ENCODE data around the gene XAB2. TPM values are rescaled to one million over a fixed set of nuclear protein-coding genes. Genes with fewer than 3 reads are reported as not detected.
"Not testable (repeated sequence)": the region's sequence is repeated elsewhere in the genome, so short reads cannot be mapped to it uniquely, and the experiment has no call there.

XAB2 gene
- total RNA-seq, 1 donor from 2014 or later = 28.1 TPM

DNA sequence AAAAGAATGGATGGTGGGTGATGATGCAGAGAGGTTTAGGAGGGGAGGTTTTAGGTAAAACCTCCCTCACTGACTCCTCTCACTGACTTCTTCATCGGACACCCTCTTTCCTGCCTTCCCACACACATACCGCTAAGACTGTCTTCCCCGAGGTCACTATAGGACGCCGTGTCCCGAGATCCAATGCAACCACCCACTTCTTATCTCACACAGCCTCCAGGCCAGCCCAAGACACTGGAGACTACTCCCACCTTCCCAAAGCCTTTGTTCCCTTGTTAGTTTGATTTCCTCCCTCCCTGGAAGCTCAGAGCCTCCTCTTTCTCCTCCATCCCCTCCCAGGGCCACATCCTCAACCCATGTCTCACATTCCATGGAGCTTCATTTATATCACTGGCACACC is 50.2 kb downstream of the XAB2 start:
- no peaks in the 10 kb centered on the region for H4K20me1 ChIP-seq (ENCODE audit: insufficient read depth, low read length)
- TF ChIP-seq, protein P1, sequence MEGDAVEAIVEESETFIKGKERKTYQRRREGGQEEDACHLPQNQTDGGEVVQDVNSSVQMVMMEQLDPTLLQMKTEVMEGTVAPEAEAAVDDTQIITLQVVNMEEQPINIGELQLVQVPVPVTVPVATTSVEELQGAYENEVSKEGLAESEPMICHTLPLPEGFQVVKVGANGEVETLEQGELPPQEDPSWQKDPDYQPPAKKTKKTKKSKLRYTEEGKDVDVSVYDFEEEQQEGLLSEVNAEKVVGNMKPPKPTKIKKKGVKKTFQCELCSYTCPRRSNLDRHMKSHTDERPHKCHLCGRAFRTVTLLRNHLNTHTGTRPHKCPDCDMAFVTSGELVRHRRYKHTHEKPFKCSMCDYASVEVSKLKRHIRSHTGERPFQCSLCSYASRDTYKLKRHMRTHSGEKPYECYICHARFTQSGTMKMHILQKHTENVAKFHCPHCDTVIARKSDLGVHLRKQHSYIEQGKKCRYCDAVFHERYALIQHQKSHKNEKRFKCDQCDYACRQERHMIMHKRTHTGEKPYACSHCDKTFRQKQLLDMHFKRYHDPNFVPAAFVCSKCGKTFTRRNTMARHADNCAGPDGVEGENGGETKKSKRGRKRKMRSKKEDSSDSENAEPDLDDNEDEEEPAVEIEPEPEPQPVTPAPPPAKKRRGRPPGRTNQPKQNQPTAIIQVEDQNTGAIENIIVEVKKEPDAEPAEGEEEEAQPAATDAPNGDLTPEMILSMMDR (IDR thresholded peaks at IDR 0.05; ENCODE audit: insufficient read depth, low read depth, low read length) = no peak
- no peak for TF ChIP-seq EZH2 (IDR thresholded peaks at IDR 0.05; ENCODE audit: insufficient read depth, low read length)
- H3K79me2 ChIP-seq (ENCODE audit: insufficient read depth, low read length) = no peaks in the 10 kb centered on the region
- H3K36me3 ChIP-seq (ENCODE audit: insufficient read depth, low read length) = no peaks in the 10 kb centered on the region
- H3K4me3 Mint-ChIP-seq (ENCODE audit: unreplicated experiment) = no peak overlapping the region
- no peak for DNase-seq (ENCODE audit: low read depth)
- peaks cover 54% of the 10 kb centered on the region for H3K27me3 Mint-ChIP-seq (ENCODE audit: low read depth, unreplicated experiment)
- H3K27ac ChIP-seq (ENCODE audit: low read depth, low read length) = no peak overlapping the region
- H3K9me3 ChIP-seq (ENCODE audit: insufficient read depth, low read depth, low read length) = no peaks in the 10 kb centered on the region
- H2AFZ ChIP-seq (ENCODE audit: low read depth, low read length) = no peak overlapping the region
- H3K4me3 ChIP-seq (ENCODE audit: insufficient read depth, low read depth, low read length) = no peak overlapping the region
- H3K27me3 ChIP-seq (ENCODE audit: insufficient read depth, low read length) = peaks cover 12% of the 10 kb centered on the region
- H3K4me1 Mint-ChIP-seq (ENCODE audit: low read depth, unreplicated experiment) = no peaks in the 10 kb centered on the region
- H3K36me3 Mint-ChIP-seq (ENCODE audit: low read depth, unreplicated experiment) = no peaks in the 10 kb centered on the region
- no peak overlapping the region for H3K27ac Mint-ChIP-seq (ENCODE audit: unreplicated experiment)
- FAIRE-seq = no peak
- H3K9ac ChIP-seq (ENCODE audit: low read length) = no peak overlapping the region
- H3K4me2 ChIP-seq (ENCODE audit: low read length) = no peak overlapping the region
- H3K4me1 ChIP-seq (ENCODE audit: insufficient read depth, low read length) = no peaks in the 10 kb centered on the region
- H3K9me3 Mint-ChIP-seq (ENCODE audit: unreplicated experiment) = no peaks in the 10 kb centered on the region

DNA sequence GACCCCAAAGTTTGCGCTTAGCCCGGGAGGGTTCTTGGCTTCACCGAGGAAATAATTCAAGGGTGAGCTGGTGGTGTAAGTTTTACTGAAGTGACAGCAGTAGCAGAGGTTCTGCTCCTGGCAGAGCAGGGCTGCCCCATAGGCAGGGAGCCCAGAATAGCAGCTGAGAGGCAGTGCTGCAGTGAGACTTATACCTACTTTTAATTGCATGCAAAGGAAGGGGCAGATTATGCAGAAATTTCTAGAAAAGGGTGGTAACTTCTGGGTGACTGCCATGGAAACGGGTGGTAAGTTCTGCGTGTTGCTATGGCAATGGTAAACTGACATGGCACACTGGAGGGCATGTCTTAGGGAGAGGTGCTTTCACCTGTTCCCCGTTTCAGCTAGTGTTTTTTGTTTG is 51.2 kb downstream of the XAB2 start:
- no peak for FAIRE-seq
- Histone ChIP-seq H4K20me1 (ENCODE audit: insufficient read depth, low read length) (no peaks in the 10 kb centered on the region), H3K4me2 (ENCODE audit: low read length) (no peak overlapping the region), H3K27me3 (ENCODE audit: insufficient read depth, low read length) (peaks cover 12% of the 10 kb centered on the region), H3K79me2 (ENCODE audit: insufficient read depth, low read length) (no peaks in the 10 kb centered on the region), H3K27ac (ENCODE audit: low read depth, low read length) (no peak overlapping the region), H2AFZ (ENCODE audit: low read depth, low read length) (no peak overlapping the region), H3K4me3 (ENCODE audit: insufficient read depth, low read depth, low read length) (no peak overlapping the region), H3K9me3 (ENCODE audit: insufficient read depth, low read depth, low read length) (no peaks in the 10 kb centered on the region), H3K36me3 (ENCODE audit: insufficient read depth, low read length) (no peaks in the 10 kb centered on the region), H3K4me1 (ENCODE audit: insufficient read depth, low read length) (no peaks in the 10 kb centered on the region), H3K9ac (ENCODE audit: low read length) (no peak overlapping the region)
- TF ChIP-seq, protein P1 (IDR thresholded peaks at IDR 0.05; ENCODE audit: insufficient read depth, low read depth, low read length) = no peak
- TF ChIP-seq EZH2 (IDR thresholded peaks at IDR 0.05; ENCODE audit: insufficient read depth, low read length) = no peak
- Mint-ChIP-seq H3K27ac (ENCODE audit: unreplicated experiment) (no peak overlapping the region), H3K4me1 (ENCODE audit: low read depth, unreplicated experiment) (no peaks in the 10 kb centered on the region), H3K9me3 (ENCODE audit: unreplicated experiment) (no peaks in the 10 kb centered on the region), H3K36me3 (ENCODE audit: low read depth, unreplicated experiment) (no peaks in the 10 kb centered on the region), H3K4me3 (ENCODE audit: unreplicated experiment) (no peak overlapping the region), H3K27me3 (ENCODE audit: low read depth, unreplicated experiment) (peaks cover 53% of the 10 kb centered on the region)
- DNase-seq (ENCODE audit: low read depth) = no peak

DNA sequence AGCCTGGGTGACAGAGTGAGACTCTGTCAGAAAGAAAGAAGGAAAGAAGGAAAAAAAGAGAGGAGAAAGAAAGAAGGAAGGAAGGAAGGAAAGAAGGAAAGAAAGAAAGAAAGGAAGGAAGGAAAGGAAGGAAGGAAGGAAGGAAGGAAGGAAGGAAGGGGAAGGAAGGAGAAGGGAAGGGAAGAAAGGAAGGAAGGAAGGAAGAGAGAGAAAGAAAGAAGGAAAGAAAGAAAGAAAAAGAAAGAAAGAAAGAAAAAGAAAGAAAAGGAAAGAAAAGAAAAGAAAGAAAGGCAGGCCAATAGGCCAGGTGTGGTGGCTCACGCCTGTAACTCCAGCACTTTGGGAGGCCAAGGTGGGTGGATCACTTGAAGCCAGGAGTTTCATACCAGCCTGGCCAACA is 51.9 kb downstream of the XAB2 start:
- DNase-seq (ENCODE audit: low read depth) = not testable (repeated sequence)

More for the DNA sequence above, 51.9 kb downstream of the XAB2 start:
- H3K4me2 ChIP-seq (ENCODE audit: low read length); H3K36me3 ChIP-seq (ENCODE audit: insufficient read depth, low read length); H3K27ac ChIP-seq (ENCODE audit: low read depth, low read length); H3K36me3 Mint-ChIP-seq (ENCODE audit: low read depth, unreplicated experiment); H3K9me3 Mint-ChIP-seq (ENCODE audit: unreplicated experiment); H3K4me3 Mint-ChIP-seq (ENCODE audit: unreplicated experiment); H4K20me1 ChIP-seq (ENCODE audit: insufficient read depth, low read length); H3K9me3 ChIP-seq (ENCODE audit: insufficient read depth, low read depth, low read length); H2AFZ ChIP-seq (ENCODE audit: low read depth, low read length); H3K79me2 ChIP-seq (ENCODE audit: insufficient read depth, low read length); H3K27ac Mint-ChIP-seq (ENCODE audit: unreplicated experiment); H3K4me1 ChIP-seq (ENCODE audit: insufficient read depth, low read length); H3K9ac ChIP-seq (ENCODE audit: low read length); H3K4me1 Mint-ChIP-seq (ENCODE audit: low read depth, unreplicated experiment); FAIRE-seq; H3K4me3 ChIP-seq (ENCODE audit: insufficient read depth, low read depth, low read length): not testable (repeated sequence)
- peaks cover 12% of the 10 kb centered on the region for H3K27me3 ChIP-seq (ENCODE audit: insufficient read depth, low read length)
- peaks cover 48% of the 10 kb centered on the region for H3K27me3 Mint-ChIP-seq (ENCODE audit: low read depth, unreplicated experiment)
